K562 (cell line): ENCODE results near the gene RMND5B. TPM values are rescaled to one million over a fixed set of nuclear protein-coding genes. Genes with fewer than 3 reads are reported as not detected.

ENCODE experiments used
- ATAC-seq: fragments of 200-7000 bp; cut with Tn5 transposase; 3 replicates; pipeline ENCODE4 v1.9.1; 2020; ENCODE audit warnings: moderate library complexity
- BruUV-seq: library from RNA; stranded (reverse); fragments of 400-500 nt; replicated peaks from 2 replicates; lab custom pipeline; 2021; lab: Mats Ljungman, UMichigan
- CTCF ChIA-PET: fragments of 300-600 bp; formaldehyde crosslinking; extraction: SDS; loops from one replicate; lab custom pipeline; 2021; ENCODE audit warnings: low intra/inter-chr PET ratio; lab: Yijun Ruan, JAX
- POLR2A ChIA-PET: fragments of 300-600, 350-650 bp; sonication (Branson Sonifier 250); formaldehyde crosslinking; extraction: SDS; loops from one replicate; lab custom pipeline; 2021; ENCODE audit warnings: antibody characterized with exemption, inconsistent platforms; lab: Yijun Ruan, JAX
- DNase-seq, 4 experiments: peaks; one replicate each; pipeline versions ENCODE4 v3.0.0 to v3.0.0-alpha.2; 2011 to 2018; ENCODE audit warnings: low spot score in 3 of 4, mixed read lengths in 3 of 4; ENCODE audit errors: extremely low read depth in 1 of 4
- FAIRE-seq: peaks from 2 replicates; lab custom pipeline; 2011; peaks lifted over from hg19 to GRCh38; lab: Jason Lieb, UNC
- H2AFZ ChIP-seq: 2 replicates; pipeline ENCODE4 v1.6.0; 2011; ENCODE audit warnings: low read depth, low read length, control low read depth, inconsistent platforms
- H3K27ac ChIP-seq: fragments of 200-600 bp; 3 replicates; pipeline ENCODE4 v1.8.0; 2011; ENCODE audit warnings: low read depth, mild to moderate bottlenecking, control low read depth, inconsistent platforms, low read length, moderate library complexity, mixed read lengths; ENCODE audit errors: extremely low read depth
- H3K27me3 ChIP-seq, 2 experiments: fragments of 300-600 bp in 1 of 2; 2 replicates in 1 of 2; 3 replicates in 1 of 2; pipeline versions ENCODE4 v1.6.0 to v1.8.0; 2011; ENCODE audit warnings: inconsistent platforms in 2 of 2, low read length in 2 of 2, mild to moderate bottlenecking in 1 of 2, mixed read lengths in 1 of 2, moderate library complexity in 1 of 2; ENCODE audit not compliant: control insufficient read depth in 2 of 2, insufficient read depth in 2 of 2
- H3K36me3 ChIP-seq: fragments of 300-600 bp; 3 replicates; pipeline ENCODE4 v1.8.0; 2011; ENCODE audit warnings: mild to moderate bottlenecking, low read length, inconsistent platforms; ENCODE audit not compliant: control insufficient read depth, insufficient read depth
- H3K4me1 ChIP-seq, 2 experiments: fragments of 200-600 bp in 1 of 2; replicated peaks in 1 of 2; 2 replicates in 1 of 2; 3 replicates in 1 of 2; pipeline versions ENCODE4 v1.5.1 to v1.8.0; 2011; ENCODE audit warnings: inconsistent platforms in 2 of 2, low read length in 2 of 2, mild to moderate bottlenecking in 1 of 2, mixed read lengths in 1 of 2, moderate library complexity in 1 of 2; ENCODE audit not compliant: control insufficient read depth in 2 of 2, insufficient read depth in 2 of 2
- H3K4me2 ChIP-seq: 2 replicates; pipeline ENCODE4 v1.6.1; 2011; ENCODE audit warnings: low read length, control low read depth, inconsistent platforms, mixed read lengths; ENCODE audit not compliant: insufficient read depth
- H3K4me3 ChIP-seq: fragments of 200-600 bp; sonication (generic), shearing (Covaris generic); 2 replicates; pipeline ENCODE4 v1.5.1; 2016; ENCODE audit warnings: control low read depth, inconsistent platforms
- H3K79me2 ChIP-seq: fragments of 200-600 bp; 3 replicates; pipeline ENCODE4 v1.8.0; 2011; ENCODE audit warnings: low read length, inconsistent platforms; ENCODE audit not compliant: control insufficient read depth, insufficient read depth
- H3K9ac ChIP-seq, 2 experiments: 2 replicates each; pipeline versions ENCODE4 v1.6.0 to v1.6.1; 2011; ENCODE audit warnings: low read depth in 2 of 2, low read length in 2 of 2, control low read depth in 1 of 2, inconsistent platforms in 1 of 2, mild to moderate bottlenecking in 1 of 2, mixed read lengths in 1 of 2; ENCODE audit not compliant: insufficient read depth in 1 of 2
- H3K9me1 ChIP-seq: one replicate; pipeline ENCODE4 v1.6.0; 2011; ENCODE audit warnings: inconsistent platforms, mild to moderate bottlenecking, low read length, moderate library complexity; ENCODE audit not compliant: control insufficient read depth, insufficient read depth
- H3K9me3 ChIP-seq: replicated peaks from 2 replicates; pipeline ENCODE4 v1.5.1; 2011; ENCODE audit warnings: low read depth, low read length, inconsistent platforms; ENCODE audit not compliant: control insufficient read depth, insufficient read depth
- H4K20me1 ChIP-seq: replicated peaks from 2 replicates; pipeline ENCODE4 v1.6.1; 2011; ENCODE audit warnings: low read length, inconsistent platforms, mixed read lengths; ENCODE audit not compliant: control insufficient read depth, insufficient read depth
- ARNT ChIP-seq, 2 experiments: fragments of 450-650 bp; IDR thresholded peaks; 2 replicates each; pipeline ENCODE4 v1.6.1; 2016; ENCODE audit warnings: mild to moderate bottlenecking in 1 of 2
- CBFA2T3 ChIP-seq: fragments of 450-650 bp; IDR thresholded peaks from 2 replicates; pipeline ENCODE4 v1.6.1; 2017
- CHCHD3 ChIP-seq: fragments of 250-450 bp; sonication (Bioruptor Pico); IDR thresholded peaks from 2 replicates; pipeline ENCODE4 v2.1.2; 2022; ENCODE audit warnings: mild to moderate bottlenecking
- COPS2 ChIP-seq: fragments of 450-650 bp; conservative IDR thresholded peaks from 2 replicates; pipeline ENCODE4 v1.6.1; 2016; ENCODE audit warnings: mild to moderate bottlenecking, moderate library complexity
- E2F8 ChIP-seq: fragments of 450-650 bp; IDR thresholded peaks from 2 replicates; pipeline ENCODE4 v1.7.1; 2018; ENCODE audit warnings: mild to moderate bottlenecking, low read depth; ENCODE audit not compliant: partially characterized antibody
- ETV5 ChIP-seq: sonication (generic); formaldehyde crosslinking; IDR thresholded peaks from 2 replicates; pipeline ENCODE4 v1.4.0; 2020; ENCODE audit warnings: low read depth, mild to moderate bottlenecking, missing genetic modification reagents
- KLF16 ChIP-seq: IDR thresholded peaks from 2 replicates; pipeline ENCODE4 v1.6.1; 2016; ENCODE audit warnings: antibody characterized with exemption
- POLR2AphosphoS2 ChIP-seq: IDR thresholded peaks from 2 replicates; pipeline ENCODE4 v1.6.1; 2012; ENCODE audit warnings: low read length, improper control_type of control experiment
- TAF1 ChIP-seq: IDR thresholded peaks from 2 replicates; pipeline ENCODE4 v1.6.1; 2011; ENCODE audit warnings: mild to moderate bottlenecking, low read length, moderate library complexity; ENCODE audit not compliant: insufficient read depth, control insufficient read depth, severe bottlenecking; ENCODE audit errors: extremely low read depth
- TCFL5 ChIP-seq: fragments of 250-450 bp; sonication (Bioruptor Pico); conservative IDR thresholded peaks from 2 replicates; pipeline ENCODE4 v1.6.1; 2021; ENCODE audit warnings: mild to moderate bottlenecking, moderate library complexity, matching md5 sums
- ZNF239 ChIP-seq: fragments of 250-450 bp; sonication (Bioruptor Pico); IDR thresholded peaks from 2 replicates; pipeline ENCODE4 v1.4.0; 2020; ENCODE audit warnings: mild to moderate bottlenecking
- ZNF398 ChIP-seq: fragments of 250-450 bp; sonication (Bioruptor Pico); IDR thresholded peaks from 2 replicates; pipeline ENCODE4 v1.8.0; 2021; ENCODE audit warnings: moderate library complexity, mild to moderate bottlenecking, inconsistent platforms
- ZNF766 ChIP-seq: fragments of 200-800 bp; sonication (Bioruptor generic); conservative IDR thresholded peaks from 2 replicates; pipeline ENCODE4 v1.6.1; 2016; ENCODE audit warnings: missing genetic modification characterization, missing compliant biosample characterization
- WGBS: fragments of 100-300 bp; shearing (Covaris generic); methylation state at CpG from one replicate; pipeline ENCODE4 v1.1.6; 2016; ENCODE audit warnings: low coverage, mixed read lengths; ENCODE audit not compliant: insufficient coverage; ENCODE audit errors: missing lambda C conversion rate; 5-methylcytosine and 5-hydroxymethylcytosine counted together
- in situ Hi-C: fragments of 300-500 bp; cut with MboI; formaldehyde crosslinking; loops from 4 replicates; pipeline ENCODE4 v1.15.0; 2018; ENCODE audit warnings: inconsistent platforms, mixed read lengths
- intact Hi-C: fragments of 100-400 bp; cut with micrococcal nuclease; formaldehyde crosslinking; loops from 2 replicates; pipeline ENCODE4 v1.14.2; 2022
- polyA plus RNA-seq, 8 experiments: library from polyadenylated mRNA; depleted of rRNA in 4 of 8; stranded (reverse) in 5 of 8; unstranded in 3 of 8; fragments of >200 nt; fragmentation: Nextera tagmentation in 2 of 8; fragmentation: Illumina TruSeq in 1 of 8; extraction: Ambion mirVana in 2 of 8; extraction: Trizol in 1 of 8; gene quantifications; 2 replicates each; pipeline versions ENCODE4 v1.2.1 to v1.2.3, GENCODE V29; 2011 to 2014; ENCODE audit warnings: inconsistent platforms in 1 of 8, missing spikeins in 1 of 8
- total RNA-seq, 7 experiments: library from RNA; depleted of rRNA in 6 of 7; stranded (reverse); fragments of >200 nt in 6 of 7; fragmentation: Illumina TruSeq in 2 of 7; extraction: Trizol in 2 of 7; gene quantifications; 2 replicates each; pipeline versions ENCODE4 v1.2.1 to v1.2.3, GENCODE V29; 2011 to 2021; ENCODE audit warnings: low replicate concordance in 1 of 7
- TF ChIP-seq, protein P1 (sequence below): fragments of 150-350 bp; conservative IDR thresholded peaks from 2 replicates; pipeline ENCODE4 v1.6.1; 2014; ENCODE audit warnings: low read length

Gene RMND5B
- total and polyA plus RNA-seq, 9 of the 15 experiments (the other 6 are each of a cell fraction or from before 2014, with no cell fraction given): 2.6 to 57.0 (median 28.3) TPM

DNA sequence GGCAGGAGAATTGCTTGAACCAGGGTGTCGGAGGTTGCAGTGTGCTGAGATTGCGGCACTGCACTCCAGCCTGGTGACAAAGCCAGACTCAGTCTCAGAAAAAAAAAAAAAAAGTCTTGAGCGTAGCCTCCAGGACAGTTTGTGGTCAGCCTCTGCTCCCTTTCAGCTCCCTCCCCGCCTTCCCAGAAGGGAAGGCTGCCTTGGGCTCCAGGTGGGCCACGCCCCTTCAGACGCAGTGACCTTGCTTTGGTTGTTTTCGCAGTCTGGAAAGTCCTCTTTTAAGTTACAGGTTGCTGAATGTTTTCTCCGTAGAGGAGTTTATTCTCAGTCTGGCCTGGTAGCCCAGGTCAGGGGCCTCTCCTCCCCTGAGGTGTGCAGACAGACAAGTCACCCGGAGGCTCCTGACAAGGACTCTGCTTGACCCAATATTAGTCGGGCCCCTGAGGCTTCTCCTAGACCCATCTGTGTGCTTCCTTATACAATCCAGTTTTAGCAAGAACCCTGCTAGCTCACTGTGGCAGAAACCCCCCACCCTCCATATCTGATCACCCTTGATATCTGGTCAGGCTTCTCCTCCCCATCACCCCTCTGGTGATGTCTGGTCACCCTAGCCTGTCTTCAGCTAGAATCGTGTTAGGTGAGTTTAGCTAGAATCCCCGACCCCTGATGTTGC is 49.1 kb upstream of the RMND5B start (continued):
- peak; percentile 37; the same call in 1 of the 2 replicates for TF ChIP-seq ZNF766
- peak; percentile 72 for TF ChIP-seq ZNF239 (CRISPR knock-in tag)

DNA sequence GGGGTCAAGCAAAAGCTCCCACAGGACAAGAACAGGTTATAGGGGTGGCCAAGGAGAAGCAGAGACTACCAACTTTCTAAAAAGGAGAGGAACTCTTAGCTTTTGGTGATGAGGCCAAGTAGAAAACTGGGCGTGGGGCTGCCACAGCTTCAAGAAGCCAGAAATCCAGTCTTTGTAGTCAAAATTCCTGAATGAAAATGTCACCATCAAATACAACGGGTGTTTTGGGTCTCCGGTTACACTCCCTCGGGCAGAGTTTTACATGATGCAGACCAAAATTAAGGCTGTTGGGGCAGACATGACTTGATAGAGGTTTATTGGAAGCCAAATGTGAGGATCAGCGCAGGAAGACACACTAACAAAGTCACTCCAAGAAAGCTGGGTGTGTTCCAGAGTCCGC is 46.9 kb upstream of the RMND5B start:
- no peaks in the 10 kb centered on the region for H3K9me1 ChIP-seq
- intact Hi-C loops: no loop called here
- no peak for FAIRE-seq
- no TSS peak for BruUV-seq
- POLR2A ChIA-PET: interaction anchor here (1.7 to 2.0 kb wide), 2 partner anchors 40 to 120 kb away, joined by 4 to 5 read pairs; partner anchors contain the start of gene HNRNPAB
- TF ChIP-seq E2F8 (no peak), CHCHD3 (CRISPR knock-in tag) (no peak), POLR2AphosphoS2 (no peak), TAF1 (no peak), CBFA2T3 (no peak), ETV5 (CRISPR knock-in tag) (no peak), KLF16 (no peak), COPS2 (no peak), TCFL5 (CRISPR knock-in tag) (no peak), ZNF398 (CRISPR knock-in tag) (no peak), ARNT (IDR thresholded peaks at IDR 0.05) (no peak)
- TF ChIP-seq, protein P1, sequence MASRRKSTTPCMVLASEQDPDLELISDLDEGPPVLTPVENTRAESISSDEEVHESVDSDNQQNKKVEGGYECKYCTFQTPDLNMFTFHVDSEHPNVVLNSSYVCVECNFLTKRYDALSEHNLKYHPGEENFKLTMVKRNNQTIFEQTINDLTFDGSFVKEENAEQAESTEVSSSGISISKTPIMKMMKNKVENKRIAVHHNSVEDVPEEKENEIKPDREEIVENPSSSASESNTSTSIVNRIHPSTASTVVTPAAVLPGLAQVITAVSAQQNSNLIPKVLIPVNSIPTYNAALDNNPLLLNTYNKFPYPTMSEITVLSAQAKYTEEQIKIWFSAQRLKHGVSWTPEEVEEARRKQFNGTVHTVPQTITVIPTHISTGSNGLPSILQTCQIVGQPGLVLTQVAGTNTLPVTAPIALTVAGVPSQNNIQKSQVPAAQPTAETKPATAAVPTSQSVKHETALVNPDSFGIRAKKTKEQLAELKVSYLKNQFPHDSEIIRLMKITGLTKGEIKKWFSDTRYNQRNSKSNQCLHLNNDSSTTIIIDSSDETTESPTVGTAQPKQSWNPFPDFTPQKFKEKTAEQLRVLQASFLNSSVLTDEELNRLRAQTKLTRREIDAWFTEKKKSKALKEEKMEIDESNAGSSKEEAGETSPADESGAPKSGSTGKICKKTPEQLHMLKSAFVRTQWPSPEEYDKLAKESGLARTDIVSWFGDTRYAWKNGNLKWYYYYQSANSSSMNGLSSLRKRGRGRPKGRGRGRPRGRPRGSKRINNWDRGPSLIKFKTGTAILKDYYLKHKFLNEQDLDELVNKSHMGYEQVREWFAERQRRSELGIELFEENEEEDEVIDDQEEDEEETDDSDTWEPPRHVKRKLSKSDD: no peak
- TF ChIP-seq, all 486 proteins: peak for 0
- DNase-seq (no peak), ATAC-seq (no peak)
- in situ Hi-C loops: no loop called here
- H3K27me3 ChIP-seq: peaks cover 2 to 20% of the 10 kb centered on the region in 2 experiments; a peak in 2 of 5 replicates
- WGBS: 30% methylated on average over 6 of the region's 6 CpGs
- no peak overlapping the region for H3K4me2 ChIP-seq
- no peak overlapping the region for H3K9ac ChIP-seq
- peaks cover 12% of the 10 kb centered on the region in 2 experiments; a peak in 4 of 5 replicates for H3K4me1 ChIP-seq
- no peaks in the 10 kb centered on the region for H3K79me2 ChIP-seq
- no peaks in the 10 kb centered on the region for H3K9me3 ChIP-seq
- no peak overlapping the region for H3K27ac ChIP-seq
- no peaks in the 10 kb centered on the region for H3K36me3 ChIP-seq
- CTCF ChIA-PET: interaction anchor here (0.6 kb wide), 1 partner anchor 754 kb away, joined by 3 read pairs; no protein-coding TSS in a partner anchor
- no peak overlapping the region for H2AFZ ChIP-seq
- H4K20me1 ChIP-seq: no peaks in the 10 kb centered on the region
- no peak overlapping the region for H3K4me3 ChIP-seq
